Cerebellar nuclear complex (tissue), 1 donor: ENCODE measurements around the gene TXNRD1.
"Not testable (repeated sequence)": the region's sequence is repeated elsewhere in the genome, so short reads cannot be mapped to it uniquely, and the experiment has no call there.

Experiments
- DNase-seq, 2 experiments: peaks; one replicate each; lab custom pipeline; 2025; lab: John Stamatoyannopoulos, UW

The TXNRD1 gene

GRCh38 chr12:104215638-104216297, at the start of gene TXNRD1:
Gene TXNRD1, plus strand, starts transcription at chr12:104215779. Its CDS starts 24 bp downstream, at chr12:104215803.
- no peak for DNase-seq

DNA sequence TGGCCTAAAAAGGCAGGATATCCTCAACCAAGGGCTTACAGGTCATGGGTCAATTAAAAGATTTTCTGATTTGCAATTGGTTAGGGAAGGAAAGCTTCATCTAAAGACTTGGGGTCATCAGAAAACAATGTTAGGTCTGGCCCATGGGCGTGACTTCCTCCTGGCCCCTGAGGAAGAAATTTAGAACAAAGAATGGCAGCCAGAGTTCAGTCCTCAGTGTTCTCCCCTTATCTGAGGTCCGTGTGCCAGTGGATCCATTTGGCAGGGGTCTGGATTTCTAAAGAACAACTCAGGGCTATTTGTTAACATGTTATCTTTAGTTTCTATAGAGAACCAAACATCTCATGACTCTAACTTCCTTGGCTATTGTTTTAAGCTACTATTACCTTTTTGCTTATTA, 49.8 kb upstream of the TXNRD1 start:
- no peak for DNase-seq

DNA sequence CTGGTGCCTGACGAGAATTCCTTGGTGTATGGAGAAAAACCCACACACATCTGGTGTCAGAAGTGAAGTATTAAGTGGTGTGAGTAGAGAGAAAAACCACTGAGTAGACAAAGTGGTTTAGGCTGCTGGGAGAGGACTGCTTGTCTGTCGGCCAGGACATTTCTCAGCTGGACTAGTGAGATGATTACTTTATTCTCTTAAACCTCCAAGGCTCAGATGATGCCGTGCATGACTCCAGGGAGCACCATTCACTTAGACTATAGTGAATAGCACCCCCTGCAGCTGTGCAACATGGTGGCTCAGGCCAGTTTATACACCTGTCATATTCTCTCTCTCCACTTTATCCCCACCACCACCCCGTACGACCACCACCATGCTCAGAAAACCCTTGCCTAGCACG, 49.1 kb upstream of the TXNRD1 start:
- DNase-seq: no peak

DNA sequence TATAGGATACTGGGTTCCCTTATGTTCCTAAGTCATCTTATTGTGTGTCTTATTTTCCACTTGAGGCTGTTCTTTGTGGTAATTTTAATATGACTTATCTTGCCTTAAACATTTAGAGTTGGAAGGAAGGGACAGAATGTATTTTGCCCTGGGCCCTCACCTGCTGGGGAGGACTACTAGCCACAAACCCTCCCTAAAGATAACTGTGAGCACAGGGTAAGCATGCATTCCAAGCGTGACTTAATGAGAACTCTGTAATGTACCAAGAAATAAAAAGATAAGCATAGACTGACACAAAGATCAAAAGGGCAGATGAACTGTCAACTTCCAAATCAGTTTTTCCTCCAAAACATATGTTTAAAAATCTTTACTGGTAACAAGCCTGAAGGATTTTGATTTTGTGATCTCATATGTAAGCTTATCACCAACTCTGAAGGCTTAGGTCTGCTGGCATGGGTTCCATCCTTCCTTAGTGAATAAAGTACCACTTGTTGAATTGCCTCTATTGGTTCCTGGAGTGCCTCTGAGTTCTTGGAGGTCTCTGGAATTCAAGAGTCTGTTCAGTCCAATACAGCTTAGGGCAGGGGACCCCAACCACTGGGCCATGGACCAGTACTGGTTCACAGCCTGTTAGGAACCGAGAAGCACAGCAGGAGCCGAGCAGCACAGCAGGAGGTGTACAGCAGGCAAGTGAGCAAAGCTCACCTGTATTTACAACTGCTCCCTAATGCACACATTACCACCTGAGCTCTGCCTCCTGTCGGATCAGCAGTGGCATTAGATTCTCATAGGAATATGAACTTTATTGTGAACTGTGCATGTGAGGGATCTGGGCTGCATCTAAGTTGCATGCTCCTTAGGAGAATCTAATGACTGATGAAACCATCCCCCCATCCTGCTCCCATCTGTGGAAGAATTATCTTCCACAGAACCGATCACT, 47.8 kb upstream of the TXNRD1 start:
- DNase-seq: no peak

- no peak for DNase-seq
Observed at GRCh38 chr12:104168596-104168995, 47.0 kb upstream of the TXNRD1 start.

DNA sequence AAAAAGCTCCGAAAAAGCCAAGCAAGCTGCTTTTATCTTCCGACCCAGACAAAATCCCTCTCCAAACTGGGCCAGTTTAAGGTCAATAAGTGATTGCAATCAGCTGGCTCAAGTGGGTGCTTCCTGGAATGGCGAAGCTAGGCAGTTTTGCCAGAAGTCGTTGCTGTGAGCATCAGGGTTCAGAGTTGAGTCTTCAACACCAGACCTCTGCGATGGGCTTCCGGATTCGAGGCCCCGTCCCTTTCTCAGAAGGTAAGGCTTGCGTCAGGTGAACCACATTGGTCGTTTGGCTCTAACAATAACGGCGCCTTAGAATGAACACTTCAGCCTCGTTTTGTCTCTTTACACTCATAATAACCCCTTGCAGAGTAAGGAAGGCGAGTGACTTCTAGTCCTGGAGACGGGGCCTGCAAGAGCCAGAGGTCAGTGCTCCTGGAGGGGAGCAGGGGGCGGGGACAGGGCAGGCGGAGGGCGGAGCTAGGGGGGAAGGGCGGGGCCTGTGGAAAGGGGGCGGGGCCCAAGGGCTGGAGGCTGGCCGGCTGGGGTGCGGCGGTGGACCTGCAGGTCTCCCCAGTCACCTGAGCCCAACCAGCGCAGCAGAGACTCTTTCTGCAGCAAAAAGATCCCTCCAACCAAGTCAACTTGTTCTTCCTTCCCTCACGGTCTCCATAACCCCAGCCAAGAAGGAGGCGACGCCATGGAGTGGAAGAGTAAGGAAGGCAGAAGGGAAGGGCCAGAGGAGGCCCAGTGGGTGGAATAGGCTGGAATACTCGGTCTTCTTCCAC, 43.6 kb upstream of the TXNRD1 start:
- no peak for DNase-seq

- no peak for DNase-seq
Observed at GRCh38 chr12:104172570-104172947, 43.0 kb upstream of the TXNRD1 start.

GRCh38 chr12:104173804-104174203, 41.8 kb upstream of the TXNRD1 start:
- DNase-seq: not testable (repeated sequence)

DNA sequence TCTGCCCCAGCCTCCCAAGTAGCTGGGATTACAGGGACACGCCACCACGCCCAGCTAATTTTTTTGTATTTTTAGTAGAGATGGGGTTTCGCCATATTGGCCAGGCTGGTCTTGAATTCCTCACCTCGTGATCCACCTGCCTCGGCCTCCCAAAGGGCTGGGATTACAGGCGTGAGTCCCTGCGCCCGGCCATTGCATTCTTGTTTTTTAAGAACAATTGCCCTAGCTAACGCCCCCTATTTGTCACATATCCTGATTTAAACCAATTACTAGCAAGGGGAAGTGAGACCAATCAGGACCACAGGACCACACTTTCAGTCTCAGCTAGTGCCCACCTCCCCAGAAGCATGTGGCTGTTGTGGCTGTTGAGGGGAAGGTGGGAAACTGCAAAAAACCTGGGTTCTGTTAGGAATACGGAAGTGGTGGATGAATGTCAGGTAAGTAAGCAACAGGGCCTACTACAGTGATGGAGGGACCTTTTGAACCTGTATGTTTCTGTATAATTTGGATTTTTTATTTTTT, 39.8 kb upstream of the TXNRD1 start:
- no peak for DNase-seq

DNA sequence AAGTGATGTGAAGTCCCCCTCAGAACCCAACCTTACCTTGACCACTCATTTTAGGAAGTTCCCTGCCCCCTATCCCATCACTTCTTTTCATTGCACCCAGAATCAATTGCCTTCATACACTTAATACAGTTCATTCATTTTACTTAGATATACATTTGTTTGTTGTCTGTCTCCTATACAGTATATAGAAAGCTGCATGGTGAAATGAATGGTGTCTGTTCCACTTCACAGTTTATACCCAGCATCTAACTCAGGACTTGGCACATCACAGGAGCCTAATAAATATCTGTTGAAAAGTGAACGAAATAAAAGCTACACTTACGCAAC, 38.3 kb upstream of the TXNRD1 start:
- DNase-seq: no peak

- no peak for DNase-seq
Observed at GRCh38 chr12:104177663-104178501, 37.7 kb upstream of the TXNRD1 start.

GRCh38 chr12:104180374-104180773, 35.2 kb upstream of the TXNRD1 start:
- DNase-seq: no peak

GRCh38 chr12:104181313-104181712, 34.3 kb upstream of the TXNRD1 start:
- DNase-seq: no peak

DNA sequence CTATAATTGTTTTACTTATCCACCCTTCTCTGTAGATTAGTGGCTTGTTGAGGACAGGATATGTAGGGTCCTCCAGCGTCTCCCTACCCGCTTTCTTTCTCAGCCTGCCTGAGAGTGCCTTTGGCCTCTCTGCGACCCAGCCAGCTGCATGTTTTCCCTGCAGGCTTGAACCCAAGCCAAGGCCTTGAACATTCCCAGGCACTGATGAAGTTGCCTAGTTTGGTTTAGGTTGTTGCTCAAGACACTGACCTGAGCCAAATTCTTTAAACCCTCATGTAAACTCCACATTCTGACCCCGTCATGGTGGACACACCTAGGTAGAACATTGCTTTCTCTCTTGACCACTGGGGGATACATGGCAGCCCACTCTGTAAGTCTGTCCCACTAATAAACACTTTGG, 33.4 kb upstream of the TXNRD1 start:
- DNase-seq: no peak

DNA sequence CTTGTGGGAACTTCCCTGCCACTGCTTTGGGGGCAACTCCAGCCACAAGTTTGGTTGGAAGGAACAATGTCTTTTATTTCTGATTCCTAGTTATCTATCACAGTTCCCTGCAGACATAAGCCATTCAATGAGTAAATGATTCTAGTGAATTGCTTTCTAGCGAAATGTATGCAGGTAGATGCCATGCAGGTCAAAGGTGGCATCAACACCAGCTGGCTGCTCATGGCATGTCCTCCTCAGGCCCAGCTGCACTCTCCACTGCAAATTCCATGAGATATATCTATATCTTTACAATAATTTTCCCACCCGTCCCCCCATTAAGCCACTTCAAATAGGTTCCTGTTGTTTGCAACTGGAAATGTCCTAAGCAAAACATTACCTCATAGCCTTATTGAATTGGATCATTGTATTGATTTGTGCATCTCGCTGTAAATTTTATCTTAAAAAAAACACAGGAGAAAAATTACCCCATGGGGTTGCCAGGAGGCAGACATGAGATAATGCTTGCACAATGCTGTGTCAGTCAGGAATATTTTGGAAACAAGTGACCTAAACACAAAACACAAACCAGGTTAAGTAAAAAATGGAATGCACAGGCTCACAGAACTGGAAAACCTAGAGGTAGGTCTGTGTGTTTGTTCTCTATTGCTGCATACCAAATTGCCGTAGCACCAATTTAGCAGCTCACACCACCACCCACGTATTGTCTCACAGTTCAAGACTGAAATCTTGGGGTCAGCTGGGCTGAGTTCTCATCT, 32.8 kb upstream of the TXNRD1 start:
- no peak for DNase-seq

GRCh38 chr12:104183443-104183842, 32.1 kb upstream of the TXNRD1 start:
- no peak for DNase-seq

- DNase-seq: no peak
Observed at GRCh38 chr12:104187446-104188155, 28.0 kb upstream of the TXNRD1 start.

GRCh38 chr12:104188534-104188933, 27.0 kb upstream of the TXNRD1 start:
- DNase-seq: no peak

DNA sequence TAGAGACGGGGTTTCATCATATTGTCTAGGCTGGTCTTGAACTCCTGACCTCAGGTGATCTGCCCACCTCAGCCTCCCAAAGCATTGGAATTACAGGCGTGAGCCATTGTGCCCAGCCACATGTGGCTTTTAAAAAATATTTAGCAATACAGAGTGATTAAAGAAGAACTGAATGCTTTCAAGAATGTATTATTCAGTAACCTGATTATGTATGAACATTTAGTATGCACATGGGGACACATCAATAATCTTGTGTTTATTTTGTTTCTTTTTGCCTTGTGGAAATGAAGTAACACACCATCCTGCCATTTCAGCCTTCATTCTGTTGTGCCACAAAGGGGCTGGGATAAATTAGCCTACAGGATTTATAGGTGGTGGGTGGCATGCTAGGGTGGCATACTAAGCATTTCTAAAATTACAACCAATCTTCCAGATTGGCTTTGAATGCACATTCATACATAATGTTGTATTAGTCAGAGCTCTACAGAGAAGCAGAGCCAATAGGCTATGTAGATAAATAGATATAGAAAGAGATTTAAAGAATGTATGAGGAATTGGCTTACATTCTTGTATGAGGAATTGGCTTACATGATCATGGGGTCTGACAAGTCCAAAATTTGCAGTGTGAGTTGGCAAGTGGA, 25.5 kb upstream of the TXNRD1 start:
- no peak for DNase-seq
